22Rv1 (cell line): Measurements from ENCODE around the gene SPEM1.

Experiments used
- H3K27ac ChIP-seq: fragments of 450-650 bp; 2 replicates; pipeline ENCODE4 v1.5.1; 2017
- ZFX ChIP-seq: fragments of 450-650 bp; IDR thresholded peaks from 2 replicates; pipeline ENCODE4 v1.6.1; 2017; ENCODE audit warnings: antibody characterized with exemption, borderline replicate concordance
- TF ChIP-seq, protein P1 (sequence below): fragments of 450-650 bp; IDR thresholded peaks from 2 replicates; pipeline ENCODE4 v1.5.1; 2017; ENCODE audit warnings: mild to moderate bottlenecking

Gene SPEM1

DNA sequence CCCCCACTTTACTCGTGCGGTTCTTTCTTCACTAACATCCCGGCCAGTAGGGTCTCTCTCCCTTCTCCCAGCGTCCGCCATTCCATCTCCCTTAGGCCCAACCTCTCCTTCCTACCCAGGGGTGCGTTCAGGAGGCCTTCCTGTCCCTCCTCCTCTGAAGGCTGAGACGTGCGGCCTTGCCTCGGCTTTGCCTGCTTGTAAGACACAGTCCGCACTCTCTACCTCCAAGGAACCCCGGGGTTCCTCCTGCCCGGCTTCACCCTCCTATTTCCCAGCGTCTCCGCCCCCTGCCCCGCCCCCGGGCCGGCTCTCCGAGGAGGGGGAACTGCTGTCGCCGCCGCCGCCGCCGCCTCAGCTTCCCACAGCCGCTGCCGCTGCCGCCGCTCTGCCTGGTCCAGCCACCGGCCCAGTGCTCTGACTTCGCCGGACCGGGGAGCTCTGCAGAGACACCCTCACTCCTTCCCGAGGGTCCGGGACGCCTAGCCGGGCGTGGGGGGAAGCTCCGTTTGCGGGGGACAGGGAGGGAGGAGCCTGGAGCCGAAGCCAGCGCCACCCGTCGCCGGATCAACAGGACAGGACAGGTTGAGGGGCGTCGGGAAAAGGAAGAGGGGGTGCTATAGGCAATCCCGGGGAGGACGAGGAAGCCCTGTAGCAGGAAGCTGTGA, 18.0 kb downstream of the SPEM1 start:
- TF ChIP-seq ZFX = no peak
- H3K27ac ChIP-seq = peak overlapping the region; percentile 92

DNA sequence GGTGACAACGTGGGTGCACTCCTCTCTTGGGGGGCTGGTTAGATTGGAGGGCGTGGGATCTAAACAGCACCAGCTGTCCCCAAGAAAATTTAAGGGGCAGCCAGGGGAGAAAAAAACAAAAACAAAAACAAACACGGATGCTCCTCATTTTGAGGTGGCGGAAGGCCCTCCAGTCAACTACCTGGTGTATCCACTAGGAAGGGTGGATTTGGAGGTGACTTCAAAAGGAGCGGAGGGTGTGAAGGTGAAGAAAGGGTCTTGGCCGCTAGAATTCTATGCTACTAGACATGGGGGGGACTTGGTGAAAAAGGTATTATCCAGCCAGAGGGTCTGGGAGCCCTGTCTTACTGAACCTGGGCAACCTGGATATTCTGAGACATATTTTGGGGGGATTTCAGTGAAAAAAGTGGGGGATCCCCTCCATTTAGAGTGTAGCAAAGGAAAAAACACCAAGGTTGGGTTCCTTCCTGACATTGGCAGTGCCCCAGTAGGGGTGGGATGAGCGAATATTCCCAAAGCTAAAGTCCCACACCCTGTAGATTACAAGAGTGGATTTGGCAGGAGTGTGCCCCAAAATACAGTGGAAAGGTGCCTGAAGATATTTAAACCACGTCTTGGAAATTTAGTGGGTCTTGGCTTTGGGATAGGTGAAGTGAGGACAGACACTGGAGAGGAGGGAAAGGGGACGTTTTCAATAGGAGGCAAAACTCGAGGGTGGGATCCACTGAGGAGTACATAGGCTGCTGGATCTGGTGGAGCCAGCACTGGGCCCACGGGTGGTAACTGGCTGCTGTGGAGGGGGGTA, 18.7 kb downstream of the SPEM1 start:
- no peak for TF ChIP-seq ZFX
- TF ChIP-seq, protein P1, sequence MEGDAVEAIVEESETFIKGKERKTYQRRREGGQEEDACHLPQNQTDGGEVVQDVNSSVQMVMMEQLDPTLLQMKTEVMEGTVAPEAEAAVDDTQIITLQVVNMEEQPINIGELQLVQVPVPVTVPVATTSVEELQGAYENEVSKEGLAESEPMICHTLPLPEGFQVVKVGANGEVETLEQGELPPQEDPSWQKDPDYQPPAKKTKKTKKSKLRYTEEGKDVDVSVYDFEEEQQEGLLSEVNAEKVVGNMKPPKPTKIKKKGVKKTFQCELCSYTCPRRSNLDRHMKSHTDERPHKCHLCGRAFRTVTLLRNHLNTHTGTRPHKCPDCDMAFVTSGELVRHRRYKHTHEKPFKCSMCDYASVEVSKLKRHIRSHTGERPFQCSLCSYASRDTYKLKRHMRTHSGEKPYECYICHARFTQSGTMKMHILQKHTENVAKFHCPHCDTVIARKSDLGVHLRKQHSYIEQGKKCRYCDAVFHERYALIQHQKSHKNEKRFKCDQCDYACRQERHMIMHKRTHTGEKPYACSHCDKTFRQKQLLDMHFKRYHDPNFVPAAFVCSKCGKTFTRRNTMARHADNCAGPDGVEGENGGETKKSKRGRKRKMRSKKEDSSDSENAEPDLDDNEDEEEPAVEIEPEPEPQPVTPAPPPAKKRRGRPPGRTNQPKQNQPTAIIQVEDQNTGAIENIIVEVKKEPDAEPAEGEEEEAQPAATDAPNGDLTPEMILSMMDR = no peak
- H3K27ac ChIP-seq = peak overlapping the region; percentile 92

DNA sequence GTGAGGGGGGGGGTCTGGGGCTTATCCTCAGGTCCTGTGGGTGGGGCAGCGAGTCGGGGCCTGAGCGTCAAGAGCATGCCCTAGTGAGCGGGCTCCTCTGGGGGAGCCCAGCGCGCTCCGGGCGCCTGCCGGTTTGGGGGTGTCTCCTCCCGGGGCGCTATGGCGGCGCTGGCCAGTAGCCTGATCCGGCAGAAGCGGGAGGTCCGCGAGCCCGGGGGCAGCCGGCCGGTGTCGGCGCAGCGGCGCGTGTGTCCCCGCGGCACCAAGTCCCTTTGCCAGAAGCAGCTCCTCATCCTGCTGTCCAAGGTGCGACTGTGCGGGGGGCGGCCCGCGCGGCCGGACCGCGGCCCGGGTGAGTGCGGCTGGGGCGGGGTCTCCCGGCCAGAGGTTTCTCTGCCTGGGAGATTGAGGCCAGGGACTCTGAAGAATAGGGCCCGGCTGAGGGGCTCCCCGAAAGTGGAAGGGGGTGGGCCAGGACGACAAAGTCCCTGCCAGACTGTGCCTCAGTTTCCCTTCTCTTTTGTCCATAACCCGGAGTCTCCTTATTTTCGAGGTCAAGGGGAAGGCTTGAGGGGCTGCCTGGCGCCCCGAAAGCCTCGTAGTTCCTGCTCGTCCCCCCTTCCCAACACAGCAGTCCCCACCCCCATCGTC, 19.5 kb downstream of the SPEM1 start, which contains the start of gene FGF11:
FGF11 (plus strand) TSS at position 51 of the 651 bp plus-strand sequence; CDS start at position 160, 109 bp downstream.
- peak within 1 kb of the TSS; percentile 92 for H3K27ac ChIP-seq
- TF ChIP-seq, protein P1 = no peak
- TF ChIP-seq ZFX = no peak

DNA sequence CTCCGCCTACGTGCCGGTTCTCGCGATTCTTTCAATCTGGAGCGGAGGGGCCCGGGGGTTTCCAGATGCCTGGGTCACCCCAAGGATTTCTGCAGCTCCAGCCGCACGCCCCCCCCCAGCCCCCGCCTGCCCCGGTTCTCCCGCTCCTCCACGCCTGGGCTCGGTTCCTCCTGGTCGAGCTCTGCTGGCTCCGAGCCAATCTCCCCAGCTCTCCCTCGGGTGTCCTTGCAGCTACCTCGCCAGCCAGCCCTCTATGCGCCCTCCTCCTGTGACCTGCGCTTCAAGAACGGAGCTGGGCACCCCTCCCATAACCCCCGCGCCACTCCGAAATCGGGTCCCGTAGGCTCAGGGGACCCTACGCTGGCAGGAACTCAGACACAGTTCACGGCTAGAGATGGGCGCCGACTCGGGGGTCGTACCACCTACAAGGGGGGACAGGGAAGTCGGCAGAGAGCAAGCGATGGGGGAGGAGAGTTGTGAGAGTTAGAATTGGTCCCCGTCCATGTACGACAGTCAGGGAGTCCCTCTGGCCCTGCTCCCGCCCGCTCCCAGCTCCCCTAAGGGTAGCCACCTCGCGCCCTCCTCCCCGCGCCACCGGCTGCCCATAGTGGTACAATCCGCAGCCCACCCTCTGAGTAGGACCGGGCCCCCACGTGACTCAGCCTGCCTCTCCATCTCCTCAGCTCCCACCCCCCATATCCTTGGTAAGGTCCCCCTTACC, 20.1 kb downstream of the SPEM1 start:
- no peak overlapping the region for H3K27ac ChIP-seq
- TF ChIP-seq, protein P1 = no peak
- no peak for TF ChIP-seq ZFX

DNA sequence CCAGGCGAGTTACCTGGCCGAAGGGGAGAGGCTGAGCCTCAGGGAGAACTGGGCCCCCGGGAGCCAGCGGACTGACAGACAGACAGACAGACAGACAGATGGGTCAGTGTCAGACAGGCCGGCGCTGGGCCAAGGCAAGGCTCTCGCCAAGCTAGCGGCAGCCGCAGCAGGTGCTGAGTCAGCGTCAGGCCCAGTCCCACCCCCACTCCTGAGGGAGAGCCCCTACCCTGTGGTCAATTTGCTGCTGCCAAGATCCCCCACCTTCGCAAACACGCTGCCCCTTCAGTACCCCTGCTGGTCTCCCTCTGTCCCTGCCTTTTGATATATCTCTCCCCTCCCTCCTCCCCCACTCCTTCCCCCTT, 20.7 kb downstream of the SPEM1 start:
- no peak for TF ChIP-seq ZFX
- TF ChIP-seq, protein P1 = no peak
- H3K27ac ChIP-seq = no peak overlapping the region

DNA sequence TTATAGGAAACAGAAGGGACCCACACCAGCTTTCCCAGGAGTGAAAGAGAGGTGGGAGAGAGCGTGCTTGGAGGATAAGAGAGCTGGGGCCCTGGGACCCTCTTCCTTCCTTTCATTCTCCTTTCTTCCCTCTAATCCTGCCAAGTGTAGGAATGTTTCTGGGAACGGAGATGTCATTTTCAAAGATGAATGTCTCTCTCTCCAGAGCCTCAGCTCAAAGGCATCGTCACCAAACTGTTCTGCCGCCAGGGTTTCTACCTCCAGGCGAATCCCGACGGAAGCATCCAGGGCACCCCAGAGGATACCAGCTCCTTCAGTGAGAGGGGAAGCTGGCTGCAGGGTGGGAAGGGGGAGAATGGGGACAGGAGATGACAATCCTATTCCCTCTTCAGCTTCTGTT, 21.1 kb downstream of the SPEM1 start:
- H3K27ac ChIP-seq = no peak overlapping the region
- TF ChIP-seq, protein P1 = no peak
- no peak for TF ChIP-seq ZFX

DNA sequence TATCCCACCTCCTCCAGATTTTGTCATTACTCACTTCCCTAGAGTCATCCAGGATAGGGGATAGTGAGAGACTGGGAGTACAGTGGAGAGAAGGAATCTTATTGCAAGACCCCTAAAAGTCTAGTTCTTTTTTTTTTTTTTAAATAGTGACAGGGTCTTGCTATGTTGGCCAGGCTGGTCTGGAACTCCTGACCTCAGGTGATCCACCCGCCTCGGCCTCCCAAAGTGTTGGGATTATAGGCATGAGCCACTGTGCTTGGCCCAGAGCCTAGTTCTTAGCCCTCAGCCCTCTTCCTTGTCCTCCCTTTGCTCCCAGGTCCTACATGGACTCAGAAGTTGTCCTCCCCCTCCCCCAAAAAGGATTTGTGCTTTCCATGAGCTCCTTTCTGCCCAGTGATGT, 22.0 kb downstream of the SPEM1 start:
- no peak overlapping the region for H3K27ac ChIP-seq

More for the DNA sequence above, 22.0 kb downstream of the SPEM1 start:
- no peak for TF ChIP-seq ZFX
- TF ChIP-seq, protein P1 = no peak
